ENCODE data around the gene CHD9NB.
A peak's percentile ranks its signal among the peaks of the same experiment; 100 is the strongest.
"Not testable (repeated sequence)": the region's sequence is repeated elsewhere in the genome, so short reads cannot be mapped to it uniquely, and the experiment has no call there.

CHD9NB gene

DNA sequence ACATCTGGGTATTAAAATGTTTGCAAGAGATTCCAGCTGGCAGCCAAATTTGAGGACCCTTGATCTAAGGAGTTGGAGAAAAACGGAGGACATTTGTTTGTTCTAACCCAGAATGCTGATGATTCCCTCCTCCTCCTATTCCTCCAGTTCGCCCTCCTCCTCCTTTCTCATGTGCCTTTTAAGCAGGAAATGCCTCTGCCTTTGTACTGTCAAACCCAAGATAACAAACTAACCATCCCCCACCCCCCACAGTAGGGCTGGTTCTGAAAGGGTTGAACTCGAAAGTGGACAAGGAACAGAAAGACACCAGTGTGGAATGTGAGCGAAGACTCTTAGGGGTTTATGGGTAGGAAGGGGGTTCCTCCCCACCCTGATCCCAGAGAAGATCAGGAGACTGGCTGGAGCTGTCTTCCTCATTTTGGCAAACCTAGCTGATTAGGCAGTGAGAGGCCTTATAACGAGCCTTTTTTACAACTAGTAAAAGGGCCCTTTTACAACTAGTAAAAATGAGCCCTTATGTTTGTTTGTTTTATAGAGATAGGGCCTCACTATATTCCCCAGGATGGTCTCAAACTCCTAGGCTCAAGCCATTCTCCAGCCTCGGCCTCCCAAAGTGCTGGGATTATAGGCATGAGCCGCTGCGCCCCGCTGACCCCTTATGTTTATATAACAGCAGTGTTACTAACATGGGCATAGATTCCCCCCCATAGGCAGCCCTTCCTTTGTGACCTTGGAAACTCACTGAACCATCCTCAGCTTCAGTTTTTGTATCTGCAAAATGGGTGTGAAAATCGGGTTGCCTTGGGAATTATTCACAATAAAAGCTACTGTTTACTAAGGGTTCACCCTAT, 3.1 kb upstream of the CHD9NB start:
- no peak for DNase-seq
- Mint-ChIP-seq H3K27ac (peak overlapping the region; percentile 89), H3K27me3 (no peaks in the 10 kb centered on the region), H3K36me3 (ENCODE audit: low read depth) (no peaks in the 10 kb centered on the region), H3K9me3 (no peaks in the 10 kb centered on the region), H3K4me3 (peak overlapping the region; percentile 88), H3K4me1 (ENCODE audit: low read depth) (peaks cover 35% of the 10 kb centered on the region)

DNA sequence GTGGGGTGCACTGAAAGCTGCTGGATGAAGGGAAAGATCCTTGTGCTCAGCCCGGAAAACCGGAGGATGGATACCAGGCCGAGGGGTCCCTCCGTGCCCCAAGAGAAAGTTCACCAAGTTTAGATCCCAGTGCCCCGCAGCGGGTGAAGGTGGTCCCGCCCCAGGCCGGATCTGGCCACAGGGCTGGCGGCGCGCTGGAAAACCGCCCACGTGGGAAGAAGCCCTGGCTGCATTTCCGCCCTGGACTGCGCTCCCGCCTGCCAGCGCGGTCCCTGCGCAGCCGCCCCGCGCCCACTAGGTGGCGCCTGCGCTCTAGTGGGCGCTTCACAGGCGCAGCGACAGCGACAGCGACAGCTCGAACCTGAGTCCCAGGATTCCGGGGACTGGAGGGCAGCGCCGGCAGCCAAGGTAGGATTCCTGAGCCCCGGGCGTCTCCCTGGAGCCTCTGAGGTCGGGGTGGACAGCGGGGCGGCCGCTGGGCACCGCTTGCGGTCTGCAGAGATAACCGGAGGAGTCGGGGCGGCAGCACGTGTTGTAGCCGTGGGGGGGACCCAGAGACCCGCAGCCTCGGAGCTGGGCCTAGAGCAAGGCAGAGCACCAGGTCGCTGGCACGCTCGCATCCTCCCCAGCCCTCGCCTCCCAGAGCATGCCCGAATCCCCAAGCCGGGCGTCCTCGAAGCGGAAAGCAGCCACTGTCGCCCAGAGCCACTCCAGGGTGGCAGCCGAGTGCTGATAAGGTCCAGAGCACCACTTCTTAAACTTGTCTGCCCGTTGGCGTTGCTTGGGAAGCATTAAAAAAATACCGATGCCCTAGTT, 2.2 kb upstream of the CHD9NB start, which contains the start of gene CHD9:
CHD9 (plus strand) TSS at position 322 of the 816 bp plus-strand sequence. CDS start 101,099 bp downstream, outside the sequence.
- H3K27ac Mint-ChIP-seq = peak within 1 kb of the TSS; percentile 89
- DNase-seq = peak; percentile 89
- peak within 1 kb of the TSS; percentile 88 for H3K4me3 Mint-ChIP-seq
- H3K4me1 Mint-ChIP-seq (ENCODE audit: low read depth) = peaks cover 35% of the 10 kb centered on the region
- H3K9me3 Mint-ChIP-seq = no peaks in the 10 kb centered on the region
- H3K36me3 Mint-ChIP-seq (ENCODE audit: low read depth) = no peaks in the 10 kb centered on the region
- no peaks in the 10 kb centered on the region for H3K27me3 Mint-ChIP-seq

- Mint-ChIP-seq H3K4me3 (peak overlapping the region; percentile 88), H3K4me1 (ENCODE audit: low read depth) (peaks cover 35% of the 10 kb centered on the region), H3K27me3 (no peaks in the 10 kb centered on the region), H3K9me3 (no peaks in the 10 kb centered on the region), H3K36me3 (ENCODE audit: low read depth) (no peaks in the 10 kb centered on the region), H3K27ac (peak overlapping the region; percentile 86)
- DNase-seq = no peak
Observed at GRCh38 chr16:53053967-53054669, 1.4 kb upstream of the CHD9NB start.

DNA sequence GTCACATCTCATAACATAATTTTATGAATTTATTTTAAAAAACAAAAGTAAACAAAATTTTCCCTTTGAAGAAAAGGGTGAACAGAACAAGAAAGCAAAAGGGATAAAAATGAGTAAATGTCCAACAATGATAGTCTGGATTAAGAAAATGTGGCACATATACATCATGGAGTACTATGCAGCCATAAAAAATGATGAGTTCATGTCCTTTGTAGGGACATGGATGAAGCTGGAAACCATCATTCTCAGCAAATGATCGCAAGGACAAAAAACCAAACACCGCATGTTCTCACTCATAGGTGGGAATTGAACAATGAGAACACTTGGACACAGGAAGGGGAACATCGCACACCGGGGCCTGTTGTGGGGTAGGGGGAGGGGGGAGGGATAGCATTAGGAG, 1.4 kb downstream of the CHD9NB start:
- H3K4me3 Mint-ChIP-seq; H3K9me3 Mint-ChIP-seq; H3K27ac Mint-ChIP-seq; DNase-seq; H3K27me3 Mint-ChIP-seq; H3K36me3 Mint-ChIP-seq (ENCODE audit: low read depth): not testable (repeated sequence)
- peaks cover 19% of the 10 kb centered on the region for H3K4me1 Mint-ChIP-seq (ENCODE audit: low read depth)

DNA sequence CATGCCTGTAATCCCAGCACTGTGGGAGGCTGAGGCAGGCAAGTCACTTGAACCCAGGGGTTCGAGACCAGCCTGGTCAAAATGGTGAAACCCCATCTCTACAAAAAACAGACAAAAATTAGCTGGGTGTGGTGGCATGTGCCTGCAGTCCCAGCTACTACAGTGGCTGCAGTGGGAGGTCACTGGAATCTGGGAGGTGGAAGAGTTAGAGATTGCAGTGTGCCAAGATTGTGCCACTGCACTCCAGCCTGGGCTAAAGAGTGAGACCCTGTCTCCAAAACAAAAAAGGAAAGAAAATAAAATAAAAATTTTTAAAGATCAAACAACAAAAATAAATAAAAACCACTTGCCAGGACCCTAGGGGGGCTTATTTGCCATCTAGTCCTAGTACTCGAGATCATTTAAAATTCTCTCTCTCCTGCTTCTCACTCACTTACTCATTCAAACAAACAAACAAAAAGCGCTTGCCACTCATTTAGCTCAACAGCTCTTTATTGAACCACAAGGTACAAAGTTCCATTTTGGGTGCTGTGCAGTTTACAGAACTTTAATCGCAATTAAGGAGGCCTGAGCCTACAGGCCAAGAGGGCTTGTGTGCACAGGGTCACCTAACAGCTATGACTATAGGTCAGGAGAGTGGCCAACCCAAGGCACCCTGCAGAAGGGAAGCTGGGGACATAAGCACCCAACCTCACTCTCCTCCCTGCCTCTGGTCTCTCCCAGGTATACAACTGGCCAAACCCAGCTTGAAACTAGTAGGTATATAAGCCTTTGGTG, 4.4 kb downstream of the CHD9NB start:
- no peak for DNase-seq
- Mint-ChIP-seq H3K27me3 (peaks cover 19% of the 10 kb centered on the region), H3K27ac (no peak overlapping the region), H3K36me3 (ENCODE audit: low read depth) (no peaks in the 10 kb centered on the region), H3K4me1 (ENCODE audit: low read depth) (peaks cover 3% of the 10 kb centered on the region), H3K9me3 (no peaks in the 10 kb centered on the region), H3K4me3 (no peak overlapping the region)

DNA sequence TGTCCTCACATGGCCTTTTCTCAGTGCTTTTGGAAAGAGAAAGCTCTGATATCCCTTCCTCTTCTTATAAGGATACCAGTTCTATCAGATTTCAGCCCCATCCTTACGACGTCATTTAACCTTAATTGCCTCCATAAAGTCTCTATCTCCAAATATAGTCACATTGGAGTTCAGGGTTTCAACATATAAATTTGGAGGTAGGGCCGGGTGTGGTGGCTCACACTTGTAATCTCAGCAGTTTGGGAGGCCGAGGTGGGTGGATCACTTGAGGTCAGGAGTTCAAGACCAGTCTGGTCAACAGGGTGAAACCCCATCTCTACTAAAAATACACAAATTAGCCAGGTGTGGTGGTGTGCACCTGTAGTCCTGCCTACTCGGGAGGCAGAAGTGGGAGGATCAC, 5.2 kb downstream of the CHD9NB start:
- H3K9me3 Mint-ChIP-seq; H3K27ac Mint-ChIP-seq; H3K4me3 Mint-ChIP-seq; H3K4me1 Mint-ChIP-seq (ENCODE audit: low read depth); DNase-seq; H3K36me3 Mint-ChIP-seq (ENCODE audit: low read depth): not testable (repeated sequence)
- peaks cover 19% of the 10 kb centered on the region for H3K27me3 Mint-ChIP-seq

GRCh38 chr16:53045341-53046220, 7.1 kb downstream of the CHD9NB start:
- Mint-ChIP-seq H3K27me3 (peaks cover 19% of the 10 kb centered on the region), H3K4me1 (ENCODE audit: low read depth) (no peaks in the 10 kb centered on the region), H3K27ac (no peak overlapping the region), H3K4me3 (no peak overlapping the region), H3K9me3 (no peaks in the 10 kb centered on the region), H3K36me3 (ENCODE audit: low read depth) (no peaks in the 10 kb centered on the region)
- DNase-seq = no peak

DNA sequence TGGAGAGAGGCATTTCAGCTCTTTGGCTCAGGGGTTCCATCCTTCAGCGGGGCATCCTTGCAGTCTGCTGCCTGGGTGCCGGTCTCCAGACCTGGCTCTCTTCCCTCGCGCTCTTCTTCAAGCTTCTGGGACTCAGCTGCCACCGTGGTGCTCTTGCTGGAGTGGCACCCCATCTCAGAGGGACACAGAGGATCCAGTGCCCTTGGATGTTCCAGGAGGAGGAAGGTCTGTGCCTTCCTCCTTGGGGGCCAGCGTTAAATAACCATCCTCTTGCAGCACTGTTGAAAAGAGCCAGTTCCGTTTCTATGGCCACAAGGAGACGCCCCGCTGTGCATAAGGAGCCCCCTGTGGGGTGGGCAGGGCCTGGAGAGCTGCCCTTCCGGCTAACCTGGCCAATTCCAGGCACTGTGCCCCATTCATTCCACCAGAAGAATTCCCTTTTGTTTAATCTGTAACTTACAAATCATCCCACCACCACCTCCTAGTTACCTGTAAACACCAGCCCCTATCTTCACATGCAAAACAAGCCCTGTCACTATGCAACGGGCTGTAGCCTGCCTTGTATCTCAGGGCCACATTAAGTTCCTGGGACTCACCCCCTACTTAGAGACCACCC, 8.6 kb downstream of the CHD9NB start:
- H3K27me3 Mint-ChIP-seq = peaks cover 19% of the 10 kb centered on the region
- H3K4me3 Mint-ChIP-seq = no peak overlapping the region
- H3K4me1 Mint-ChIP-seq (ENCODE audit: low read depth) = no peaks in the 10 kb centered on the region
- DNase-seq = no peak
- no peak overlapping the region for H3K27ac Mint-ChIP-seq
- no peaks in the 10 kb centered on the region for H3K9me3 Mint-ChIP-seq
- no peaks in the 10 kb centered on the region for H3K36me3 Mint-ChIP-seq (ENCODE audit: low read depth)

GRCh38 chr16:53043428-53043831, 9.3 kb downstream of the CHD9NB start:
- no peaks in the 10 kb centered on the region for H3K36me3 Mint-ChIP-seq (ENCODE audit: low read depth)
- H3K4me3 Mint-ChIP-seq = no peak overlapping the region
- H3K4me1 Mint-ChIP-seq (ENCODE audit: low read depth) = no peaks in the 10 kb centered on the region
- peaks cover 19% of the 10 kb centered on the region for H3K27me3 Mint-ChIP-seq
- DNase-seq = no peak
- no peaks in the 10 kb centered on the region for H3K9me3 Mint-ChIP-seq
- no peak overlapping the region for H3K27ac Mint-ChIP-seq

DNA sequence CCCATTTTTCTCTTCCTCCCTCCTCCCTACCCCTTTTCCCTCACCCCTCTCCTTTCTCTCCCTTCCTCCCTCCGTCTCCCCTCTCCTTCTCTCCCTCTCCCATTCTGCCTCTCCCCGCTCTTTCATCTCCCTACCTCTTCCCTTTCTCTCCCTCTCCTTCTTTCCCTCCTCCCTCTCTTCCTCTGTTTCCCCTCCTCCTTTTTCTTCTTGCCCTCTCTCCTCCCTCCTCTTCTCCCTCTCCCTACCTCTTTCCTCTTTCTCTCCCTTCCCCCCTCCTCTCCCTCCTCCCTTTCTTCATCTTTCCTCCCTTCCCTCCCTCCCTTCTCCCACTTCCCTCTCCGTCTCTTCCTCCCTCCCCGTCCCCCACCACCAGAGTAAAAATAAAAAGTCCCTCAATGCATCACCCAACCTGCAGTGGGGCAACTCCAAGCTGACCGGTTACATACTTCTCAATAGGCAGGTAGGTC, 10.4 kb downstream of the CHD9NB start:
- Mint-ChIP-seq H3K4me1 (ENCODE audit: low read depth) (no peaks in the 10 kb centered on the region), H3K9me3 (no peaks in the 10 kb centered on the region), H3K27me3 (peaks cover 23% of the 10 kb centered on the region), H3K36me3 (ENCODE audit: low read depth) (no peaks in the 10 kb centered on the region), H3K27ac (no peak overlapping the region), H3K4me3 (no peak overlapping the region)
- no peak for DNase-seq

- H3K27ac Mint-ChIP-seq = no peak overlapping the region
- no peaks in the 10 kb centered on the region for H3K9me3 Mint-ChIP-seq
- H3K4me3 Mint-ChIP-seq = no peak overlapping the region
- no peaks in the 10 kb centered on the region for H3K36me3 Mint-ChIP-seq (ENCODE audit: low read depth)
- peaks cover 23% of the 10 kb centered on the region for H3K27me3 Mint-ChIP-seq
- DNase-seq = no peak
- H3K4me1 Mint-ChIP-seq (ENCODE audit: low read depth) = no peaks in the 10 kb centered on the region
Observed at GRCh38 chr16:53041320-53042051, 11.2 kb downstream of the CHD9NB start.

- no peak overlapping the region for H3K4me3 Mint-ChIP-seq
- peaks cover 18% of the 10 kb centered on the region for H3K27me3 Mint-ChIP-seq
- no peak overlapping the region for H3K27ac Mint-ChIP-seq
- H3K9me3 Mint-ChIP-seq = no peaks in the 10 kb centered on the region
- H3K36me3 Mint-ChIP-seq (ENCODE audit: low read depth) = no peaks in the 10 kb centered on the region
- no peak for DNase-seq
- no peaks in the 10 kb centered on the region for H3K4me1 Mint-ChIP-seq (ENCODE audit: low read depth)
Observed at GRCh38 chr16:53040788-53041187, 11.9 kb downstream of the CHD9NB start.

Measured in activated T-cell treated with anti-CD3 and anti-CD28 coated beads, Interleukin-2, amount 50 U/mL, for 24 hours (primary cell).